Measurements from ENCODE around the gene CERS2. TPM values are rescaled to one million over a fixed set of nuclear protein-coding genes. Genes with fewer than 3 reads are reported as not detected.

The CERS2 gene
- total and polyA plus RNA-seq, 10 of the 15 experiments (the other 5 are each of a cell fraction or from before 2014, with no cell fraction given) = 9.2 to 87.9 (median 50.8) TPM

GRCh38 chr1:150967936-150968335 is 6.7 kb downstream of the CERS2 start (continued):
- TF ChIP-seq SKIL (IDR thresholded peaks at IDR 0.05; ENCODE audit: low read depth, poor library complexity, severe bottlenecking) (no peak), TCF12 (IDR thresholded peaks at IDR 0.05; ENCODE audit: low read depth, low read length) (no peak)

- WGBS (ENCODE audit: insufficient coverage, insufficient replicate concordance, low lambda C conversion rate, missing lambda C conversion rate) = 78% methylated on average over 6 of the region's 6 CpGs
Measured at GRCh38 chr1:150966011-150966410, 8.6 kb downstream of the CERS2 start.

More at GRCh38 chr1:150966011-150966410, 8.6 kb downstream of the CERS2 start:
- ATAC-seq = no peak
- in situ Hi-C loops (cut with MboI) (no loop called here), intact Hi-C loops (cut with micrococcal nuclease; ENCODE audit: unreplicated experiment) (no loop called here)
- Histone ChIP-seq H3K36me3 (ENCODE audit: control insufficient read depth in 2 of 2, insufficient read depth in 2 of 2, low read length in 1 of 2) (peaks cover 22 to 37% of the 10 kb centered on the region in 2 experiments), H3K4me1 (ENCODE audit: control insufficient read depth, insufficient read depth, low read length) (no peaks in the 10 kb centered on the region), H2AFZ (ENCODE audit: control insufficient read depth, low read depth, low read length) (no peak overlapping the region), H3K27ac (ENCODE audit: control insufficient read depth, insufficient read depth) (no peak overlapping the region), H3K79me2 (ENCODE audit: control insufficient read depth, insufficient read depth, low read length) (peaks cover 7% of the 10 kb centered on the region), H3K4me3 (no peak overlapping the region), H3K4me2 (ENCODE audit: control insufficient read depth, insufficient read depth) (no peak overlapping the region), H3K9me3 (replicated peaks; ENCODE audit: control insufficient read depth, insufficient read depth, low read length) (no peaks in the 10 kb centered on the region), H3K27me3 (replicated peaks in 1 of 2; ENCODE audit: control insufficient read depth in 2 of 2, insufficient read depth in 2 of 2, low read length in 1 of 2) (no peaks in the 10 kb centered on the region), H4K20me1 (ENCODE audit: control insufficient read depth, insufficient read depth) (no peaks in the 10 kb centered on the region), H3K9ac (ENCODE audit: control insufficient read depth, insufficient read depth, low read length) (no peak overlapping the region)
- TF ChIP-seq NRF1 (conservative IDR thresholded peaks at IDR 0.05; ENCODE audit: low read depth, low read length) (no peak), GATAD2B (conservative IDR thresholded peaks at IDR 0.05; ENCODE audit: low read depth) (no peak), MXI1 (IDR thresholded peaks at IDR 0.05; ENCODE audit: low read depth, low read length) (no peak), USF2 (IDR thresholded peaks at IDR 0.05; ENCODE audit: borderline replicate concordance, low read depth, low read length) (no peak), IKZF1 (conservative IDR thresholded peaks at IDR 0.05) (no peak), POLR2AphosphoS2 (IDR thresholded peaks at IDR 0.05; ENCODE audit: low read depth, low read length) (no peak), SUZ12 (IDR thresholded peaks at IDR 0.05; ENCODE audit: unreplicated experiment) (no peak), IRF4 (IDR thresholded peaks at IDR 0.05; ENCODE audit: low read depth, low read length) (no peak)
- DNase-seq (ENCODE audit: low read depth, low spot score) = no peak
- FAIRE-seq = no peak
- RAD21 ChIA-PET (ENCODE audit: unreplicated experiment) = no interaction called here
- POLR2A ChIA-PET = interaction anchor here (0.5 kb wide), 1 partner anchor 125 kb away, joined by 3 read pairs; no protein-coding TSS in a partner anchor
- no TSS peak for BruUV-seq (replicated peaks)
- CTCF ChIA-PET = interaction anchor here (1.0 to 1.3 kb wide), 4 partner anchors 11 to 286 kb away, joined by 3 to 6 read pairs (median 4); no protein-coding TSS in a partner anchor
- SMC1A ChIA-PET (ENCODE audit: uncharacterized antibody, unreplicated experiment) = interaction anchor here (0.9 kb wide), 1 partner anchor 8 kb away, joined by 3 read pairs; no protein-coding TSS in a partner anchor

Measured in GM12878 (cell line).